Kidney (tissue), 14 donors: ENCODE data around the gene RNF175. TPM values are rescaled to one million over a fixed set of nuclear protein-coding genes. Genes with fewer than 3 reads are reported as not detected.

Experiments
- DNase-seq, 5 donors: peaks; one replicate each; pipeline ENCODE4 v3.0.0-alpha.2; 2013 to 2020
- FAIRE-seq: peaks from 2 replicates; lab custom pipeline; 2012; peaks lifted over from hg19 to GRCh38; lab: Jason Lieb, UNC
- H3K27ac ChIP-seq, 2 donors: one replicate each; pipeline ENCODE4 v1.7.0; 2013; ENCODE audit warnings: low read depth in 2 of 2, low read length in 2 of 2, inconsistent platforms in 1 of 2
- H3K27me3 ChIP-seq: one replicate; pipeline ENCODE4 v1.7.1; 2013; ENCODE audit warnings: low read length, inconsistent platforms; ENCODE audit not compliant: control insufficient read depth, insufficient read depth
- H3K36me3 ChIP-seq, 3 donors: one replicate each; pipeline versions ENCODE4 v1.7.0 to v1.7.1; 2013; ENCODE audit warnings: low read length in 3 of 3, control low read depth in 1 of 3, inconsistent platforms in 1 of 3; ENCODE audit not compliant: insufficient read depth in 3 of 3, control insufficient read depth in 2 of 3
- H3K4me1 ChIP-seq, 3 donors: one replicate each; pipeline versions ENCODE4 v1.7.0 to v1.7.1; 2013; ENCODE audit warnings: low read length in 3 of 3, inconsistent platforms in 1 of 3, low read depth in 1 of 3; ENCODE audit not compliant: control insufficient read depth in 2 of 3, insufficient read depth in 2 of 3
- H3K4me3 ChIP-seq, 3 donors: one replicate each; pipeline versions ENCODE4 v1.7.0 to v1.8.1; 2013; ENCODE audit warnings: low read length in 3 of 3, control low read depth in 1 of 3, inconsistent platforms in 1 of 3
- H3K9ac ChIP-seq, 3 donors: one replicate each; pipeline versions ENCODE4 v1.7.0 to v1.7.1; 2013; ENCODE audit warnings: low read length in 3 of 3, control low read depth in 1 of 3, inconsistent platforms in 1 of 3
- H3K9me3 ChIP-seq, 3 donors: one replicate each; pipeline versions ENCODE4 v1.7.0 to v1.7.1; 2013; ENCODE audit warnings: low read length in 3 of 3, control low read depth in 1 of 3, inconsistent platforms in 1 of 3; ENCODE audit not compliant: control insufficient read depth in 2 of 3, insufficient read depth in 1 of 3
- intact Hi-C: fragments of 100-400 bp; cut with DNase I; formaldehyde crosslinking; loops from one replicate; pipeline ENCODE4 v1.11.1; 2022
- polyA plus RNA-seq: library from polyadenylated mRNA; stranded (reverse); fragments of 350-450 nt; fragmentation: Illumina TruSeq; extraction: RNeasy Lipid Tissue Mini Kit (QIAGEN cat#74804); gene quantifications from one replicate; pipeline ENCODE4 v1.2.3, GENCODE V29; 2014; ENCODE audit warnings: low read depth, low replicate concordance; ENCODE audit not compliant: insufficient read depth
- total RNA-seq: library from RNA; stranded (reverse); fragmentation: NEBNext Ultra II Directional; extraction: Animal tissue kit (Norgen Biotek cat#: 25700); gene quantifications from one replicate; pipeline ENCODE4 v1.2.1, GENCODE V29; 2021
- TF ChIP-seq, protein P1 (sequence below): IDR thresholded peaks from 3 replicates; pipeline ENCODE4 v1.5.1; 2012; ENCODE audit warnings: mild to moderate bottlenecking, moderate library complexity, borderline replicate concordance; ENCODE audit not compliant: insufficient read depth; ENCODE audit errors: extremely low read depth
- donor health status: control.
- donor health status: control.
- donor health status: control.
- donor health status: control.
- donor health status: control.
- donor health status: DM: yes; HTN: yes; CAD: no.
- donor health status: Normal renal cell carcinoma (clear cell type).

RNF175 gene
- total and polyA plus RNA-seq, 2 donors from 2014 or later = 0.25 TPM; not detected in 1

DNA sequence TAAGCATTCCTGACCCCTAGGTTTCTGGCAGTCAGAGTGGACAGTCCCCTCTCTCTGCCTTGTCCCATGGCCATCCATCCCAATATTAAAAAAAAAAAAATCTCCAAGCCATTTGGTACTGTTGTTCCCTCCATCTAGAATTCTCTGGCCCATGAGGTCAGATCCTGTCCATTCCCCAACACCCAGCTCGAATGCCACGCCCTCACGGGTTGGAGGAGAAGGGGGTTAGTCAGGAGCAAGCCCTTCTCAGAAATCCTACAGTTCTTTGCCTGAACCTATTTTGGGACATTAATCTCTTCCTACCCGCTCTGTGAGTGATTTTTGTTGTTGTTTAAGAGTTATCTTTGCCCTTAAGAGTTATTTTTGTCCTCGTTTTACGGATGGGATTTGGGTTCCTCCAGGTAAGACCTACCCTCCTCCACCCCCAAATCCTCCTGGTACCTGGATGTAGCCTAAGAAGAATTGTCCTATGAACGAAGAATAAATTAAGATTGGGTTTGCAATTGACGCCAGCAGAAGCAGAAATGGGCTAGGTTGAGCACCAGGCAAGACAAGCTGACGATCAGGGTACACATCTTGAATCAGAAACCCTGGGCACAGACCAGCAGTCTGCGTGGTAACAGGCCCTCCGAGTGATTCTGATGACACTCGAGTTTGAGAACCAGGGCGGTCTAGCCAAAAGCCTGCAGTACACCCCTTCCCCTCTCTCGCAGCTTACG is 977 bp downstream of the RNF175 start:
- H3K27me3 ChIP-seq = no peaks in the 10 kb centered on the region
- no peak overlapping the region for H3K27ac ChIP-seq
- intact Hi-C loops = no loop called here
- FAIRE-seq (no peak), DNase-seq (no peak)
- no peaks in the 10 kb centered on the region for H3K9me3 ChIP-seq
- no peaks in the 10 kb centered on the region for H3K36me3 ChIP-seq
- no peak overlapping the region for H3K9ac ChIP-seq
- H3K4me3 ChIP-seq = peak overlapping the region in 1 of 3 donors; percentile 65
- TF ChIP-seq, protein P1, sequence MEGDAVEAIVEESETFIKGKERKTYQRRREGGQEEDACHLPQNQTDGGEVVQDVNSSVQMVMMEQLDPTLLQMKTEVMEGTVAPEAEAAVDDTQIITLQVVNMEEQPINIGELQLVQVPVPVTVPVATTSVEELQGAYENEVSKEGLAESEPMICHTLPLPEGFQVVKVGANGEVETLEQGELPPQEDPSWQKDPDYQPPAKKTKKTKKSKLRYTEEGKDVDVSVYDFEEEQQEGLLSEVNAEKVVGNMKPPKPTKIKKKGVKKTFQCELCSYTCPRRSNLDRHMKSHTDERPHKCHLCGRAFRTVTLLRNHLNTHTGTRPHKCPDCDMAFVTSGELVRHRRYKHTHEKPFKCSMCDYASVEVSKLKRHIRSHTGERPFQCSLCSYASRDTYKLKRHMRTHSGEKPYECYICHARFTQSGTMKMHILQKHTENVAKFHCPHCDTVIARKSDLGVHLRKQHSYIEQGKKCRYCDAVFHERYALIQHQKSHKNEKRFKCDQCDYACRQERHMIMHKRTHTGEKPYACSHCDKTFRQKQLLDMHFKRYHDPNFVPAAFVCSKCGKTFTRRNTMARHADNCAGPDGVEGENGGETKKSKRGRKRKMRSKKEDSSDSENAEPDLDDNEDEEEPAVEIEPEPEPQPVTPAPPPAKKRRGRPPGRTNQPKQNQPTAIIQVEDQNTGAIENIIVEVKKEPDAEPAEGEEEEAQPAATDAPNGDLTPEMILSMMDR = no peak
- no peaks in the 10 kb centered on the region for H3K4me1 ChIP-seq

DNA sequence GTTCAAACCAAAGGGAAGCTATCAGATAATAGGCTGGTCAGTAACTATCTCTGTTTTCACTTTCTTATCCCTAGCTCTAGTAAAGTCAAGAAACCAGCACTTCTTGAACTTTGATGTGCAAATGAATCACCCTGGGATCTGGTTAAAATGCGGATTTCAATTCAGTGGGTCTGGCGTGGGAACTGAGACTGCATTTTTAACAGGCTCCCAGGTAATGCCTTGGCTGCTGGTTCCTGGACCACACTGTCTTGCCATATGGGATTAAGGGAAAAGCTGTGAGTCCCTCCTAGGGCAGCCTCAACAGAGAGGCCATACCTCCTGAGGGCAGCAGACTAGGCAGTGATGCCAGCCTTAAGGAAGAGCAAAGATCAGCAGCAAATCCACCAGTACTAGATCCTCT is 1.7 kb downstream of the RNF175 start:
- no peak for DNase-seq
- Histone ChIP-seq H3K4me3 (no peak overlapping the region), H3K27ac (no peak overlapping the region), H3K9me3 (no peaks in the 10 kb centered on the region), H3K27me3 (no peaks in the 10 kb centered on the region), H3K9ac (no peak overlapping the region), H3K36me3 (no peaks in the 10 kb centered on the region), H3K4me1 (no peaks in the 10 kb centered on the region)
- FAIRE-seq = no peak
- TF ChIP-seq, protein P1 = no peak
- intact Hi-C loops = no loop called here

DNA sequence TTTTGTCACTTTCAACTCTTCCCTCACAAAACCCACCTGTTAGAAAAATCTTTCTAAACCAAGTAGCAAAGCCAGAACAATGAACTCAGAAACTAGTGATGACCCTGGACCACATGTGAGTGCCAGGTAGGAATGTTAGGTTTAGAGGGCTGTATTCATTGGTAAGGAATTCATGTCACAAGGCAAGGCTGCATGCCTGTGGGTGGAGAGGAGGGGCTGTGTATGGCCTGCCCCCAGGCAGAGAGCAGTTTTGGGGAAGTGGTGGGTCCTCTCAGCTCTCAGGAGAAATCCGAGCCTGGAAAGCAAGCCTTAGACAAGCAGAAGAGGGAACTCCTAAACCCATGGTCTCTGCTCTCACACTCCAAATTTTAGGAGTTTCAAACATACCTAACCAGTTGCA is 2.4 kb downstream of the RNF175 start:
- H3K36me3 ChIP-seq = no peaks in the 10 kb centered on the region
- FAIRE-seq (no peak), DNase-seq (no peak)
- TF ChIP-seq, protein P1 = no peak
- no peak overlapping the region for H3K27ac ChIP-seq
- H3K9me3 ChIP-seq = no peaks in the 10 kb centered on the region
- no peak overlapping the region for H3K4me3 ChIP-seq
- H3K4me1 ChIP-seq = no peaks in the 10 kb centered on the region
- no peak overlapping the region for H3K9ac ChIP-seq
- H3K27me3 ChIP-seq = no peaks in the 10 kb centered on the region
- intact Hi-C loops = no loop called here
